ENCODE measurements around the gene LORICRIN. TPM values are rescaled to one million over a fixed set of nuclear protein-coding genes. Genes with fewer than 3 reads are reported as not detected.

Gene LORICRIN
- total and polyA plus RNA-seq, 9 of the 15 experiments (the other 6 are each of a cell fraction or from before 2014, with no cell fraction given): not detected

GRCh38 chr1:153238527-153238926, 21.0 kb upstream of the LORICRIN start:
- Histone ChIP-seq H3K9me3 (replicated peaks; ENCODE audit: control insufficient read depth, insufficient read depth, low read depth, low read length) (no peaks in the 10 kb centered on the region), H3K9me1 (ENCODE audit: control insufficient read depth, insufficient read depth, low read length) (no peaks in the 10 kb centered on the region), H3K36me3 (ENCODE audit: control insufficient read depth, insufficient read depth, low read length) (no peaks in the 10 kb centered on the region), H3K27me3 (ENCODE audit: control insufficient read depth in 2 of 2, insufficient read depth in 2 of 2, low read length in 2 of 2) (peaks cover 0 to 11% of the 10 kb centered on the region in 2 experiments; a peak in 2 of 5 replicates), H3K79me2 (ENCODE audit: control insufficient read depth, insufficient read depth, low read length) (no peaks in the 10 kb centered on the region), H3K4me2 (ENCODE audit: insufficient read depth, low read length) (no peak overlapping the region), H3K4me1 (replicated peaks in 1 of 2; ENCODE audit: control insufficient read depth in 2 of 2, insufficient read depth in 2 of 2, low read length in 2 of 2) (no peaks in the 10 kb centered on the region; a peak in 1 of 5 replicates), H2AFZ (ENCODE audit: low read depth, low read length) (no peak overlapping the region), H3K4me3 (no peak overlapping the region), H4K20me1 (replicated peaks; ENCODE audit: control insufficient read depth, insufficient read depth, low read length) (no peaks in the 10 kb centered on the region), H3K27ac (ENCODE audit: extremely low read depth, low read depth, low read length) (no peak overlapping the region), H3K9ac (ENCODE audit: insufficient read depth in 1 of 2, low read depth in 2 of 2, low read length in 2 of 2) (no peak overlapping the region)
- FAIRE-seq (peak; percentile 54), ATAC-seq (peak; percentile 67; the same call in 2 of the 3 replicates), DNase-seq (ENCODE audit: extremely low read depth in 1 of 4, low spot score in 3 of 4) (peak in 3 of 4 experiments; percentile 14 to 21 (median 15))
- in situ Hi-C loops (cut with MboI) (no loop called here), intact Hi-C loops (cut with micrococcal nuclease) (no loop called here)
- 0% methylated on average over 2 of the region's 2 CpGs for WGBS (ENCODE audit: insufficient coverage, low coverage, missing lambda C conversion rate)
- BruUV-seq (replicated peaks): no TSS peak
- TF ChIP-seq CTCF (IDR thresholded peaks at IDR 0.05 in 2 of 3, conservative IDR thresholded peaks at IDR 0.05 in 1 of 3; ENCODE audit: insufficient read depth in 2 of 3, low read depth in 1 of 3, low read length in 3 of 3): peak; percentile 16 to 45 (median 37); a peak in 3 of 6 replicates
- no peak for TF ChIP-seq FOXK2 (conservative IDR thresholded peaks at IDR 0.05 in 1 of 2, IDR thresholded peaks at IDR 0.05 in 1 of 2; ENCODE audit: low read depth in 2 of 2)
- TF ChIP-seq CGGBP1 (CRISPR knock-in tag; IDR thresholded peaks at IDR 0.05): no peak
- TF ChIP-seq DDX20 (tag; IDR thresholded peaks at IDR 0.05; ENCODE audit: low read depth): no peak
- TF ChIP-seq HMG20A (CRISPR knock-in tag; conservative IDR thresholded peaks at IDR 0.05): no peak
- peak; percentile 11; the same call in 1 of the 2 replicates for TF ChIP-seq CTBP1 (IDR thresholded peaks at IDR 0.05; ENCODE audit: borderline replicate concordance)
- TF ChIP-seq NFE2 (IDR thresholded peaks at IDR 0.05; ENCODE audit: low read depth): no peak
- no peak for TF ChIP-seq SRSF1 (IDR thresholded peaks at IDR 0.05; ENCODE audit: low read depth, low read length)
- no peak for TF ChIP-seq RNF219 (CRISPR knock-in tag; IDR thresholded peaks at IDR 0.05)
- TF ChIP-seq RAD21 (CRISPR knock-in tag; conservative IDR thresholded peaks at IDR 0.05 in 1 of 2, IDR thresholded peaks at IDR 0.05 in 1 of 2): peak in 1 of 2 experiments; percentile 25; a peak in 2 of 4 replicates
- TF ChIP-seq GABPA (tag; conservative IDR thresholded peaks at IDR 0.05; ENCODE audit: low read depth): no peak
- TF ChIP-seq POLR2H (tag; IDR thresholded peaks at IDR 0.05; ENCODE audit: low read depth): no peak
- peak; percentile 20; the same call in 1 of the 2 replicates for TF ChIP-seq USF2 (CRISPR knock-in tag; IDR thresholded peaks at IDR 0.05)
- TF ChIP-seq KAT2B (IDR thresholded peaks at IDR 0.05; ENCODE audit: low read depth, low read length): no peak
- TF ChIP-seq ZNF507 (tag; conservative IDR thresholded peaks at IDR 0.05): no peak
- no peak for TF ChIP-seq L3MBTL2 (IDR thresholded peaks at IDR 0.05)
- ChIA-PET POLR2A (interaction anchor here (0.5 to 1.0 kb wide), 2 partner anchors 10 to 24 kb away, joined by 3 to 4 read pairs; no protein-coding TSS in a partner anchor), CTCF (ENCODE audit: low intra/inter-chr PET ratio) (interaction anchor here (1.1 kb wide), 1 partner anchor 367 kb away, joined by 3 read pairs; no protein-coding TSS in a partner anchor)
